GM12872 (cell line): ENCODE results near the gene DCPS.

Experiments
- CTCF ChIP-seq: IDR thresholded peaks from 3 replicates; pipeline ENCODE4 v1.5.1; 2011; ENCODE audit warnings: low read depth, mild to moderate bottlenecking, low read length, moderate library complexity; ENCODE audit not compliant: insufficient read depth

DCPS gene

DNA sequence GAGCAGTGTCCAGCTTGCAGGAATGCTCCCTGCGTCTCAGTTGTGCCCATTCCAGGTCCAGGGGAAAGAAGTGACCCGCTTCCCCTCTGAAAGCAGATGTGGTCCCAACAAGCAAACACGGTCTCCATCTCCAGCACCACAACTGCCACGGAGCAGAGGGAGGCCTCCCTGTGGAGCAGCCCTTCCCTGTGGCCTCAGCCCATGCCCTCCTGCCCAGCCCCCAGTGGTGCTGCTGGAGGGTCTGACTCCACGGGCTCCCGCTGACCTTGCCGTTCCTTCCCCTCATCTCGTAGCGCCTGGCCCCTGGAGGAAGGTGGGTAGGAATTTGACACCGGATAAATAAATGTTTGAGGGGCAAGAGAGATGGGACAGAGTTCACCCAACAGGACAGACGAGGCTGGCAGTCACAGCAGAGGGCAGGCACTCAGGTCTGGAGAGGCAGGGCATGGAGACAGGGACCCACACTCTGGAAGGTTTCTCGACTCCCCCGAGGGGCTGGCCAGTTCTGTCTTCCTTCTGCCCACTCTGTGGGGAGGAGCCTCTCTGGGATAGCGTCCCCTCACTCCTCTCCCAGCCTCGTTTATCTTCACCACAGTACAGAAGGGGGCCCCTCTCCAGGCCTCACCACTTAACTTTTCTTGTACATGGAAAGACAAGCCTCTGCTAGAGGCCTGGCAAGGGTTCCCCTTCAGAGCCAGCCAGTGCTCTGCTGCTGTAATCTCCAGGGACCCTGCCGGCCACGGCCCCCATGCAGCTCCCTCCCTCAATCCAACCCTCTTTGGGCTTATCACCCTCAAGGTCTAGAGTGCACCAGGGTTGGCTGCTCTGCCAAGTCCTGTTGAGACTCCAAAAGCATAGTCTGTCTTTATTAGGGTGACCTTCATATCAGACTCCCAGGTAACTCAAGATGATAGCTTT is 44.1 kb downstream of the DCPS start:
- TF ChIP-seq CTCF, result no peak

GRCh38 chr11:126348806-126349582 is 45.1 kb downstream of the DCPS start:
- TF ChIP-seq CTCF, result no peak

DNA sequence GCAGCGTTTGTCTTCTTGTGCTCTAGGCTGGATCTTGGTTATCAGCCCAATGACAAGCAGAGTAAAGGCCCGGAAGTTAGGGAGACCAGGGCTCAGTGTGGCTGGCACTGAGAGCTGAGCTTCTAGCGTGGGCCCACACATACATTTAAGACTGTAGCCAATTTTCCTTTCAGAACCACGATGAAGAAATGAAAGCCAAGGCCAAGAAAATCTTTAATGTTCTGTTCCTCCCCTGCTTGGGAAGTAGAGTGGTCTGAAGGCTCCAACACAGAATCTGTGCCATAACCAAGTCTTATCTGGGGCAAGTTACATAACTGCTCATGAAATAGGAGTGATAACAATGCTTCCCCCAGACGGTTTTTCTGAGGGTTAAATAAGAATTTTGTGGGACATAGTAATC is 47.0 kb downstream of the DCPS start:
- TF ChIP-seq CTCF, result no peak

- TF ChIP-seq CTCF, result no peak
These were observed 48.3 kb downstream of the DCPS start for GRCh38 chr11:126352163-126352562.

GRCh38 chr11:126352934-126353801 is 49.3 kb downstream of the DCPS start:
- no peak for TF ChIP-seq CTCF

DNA sequence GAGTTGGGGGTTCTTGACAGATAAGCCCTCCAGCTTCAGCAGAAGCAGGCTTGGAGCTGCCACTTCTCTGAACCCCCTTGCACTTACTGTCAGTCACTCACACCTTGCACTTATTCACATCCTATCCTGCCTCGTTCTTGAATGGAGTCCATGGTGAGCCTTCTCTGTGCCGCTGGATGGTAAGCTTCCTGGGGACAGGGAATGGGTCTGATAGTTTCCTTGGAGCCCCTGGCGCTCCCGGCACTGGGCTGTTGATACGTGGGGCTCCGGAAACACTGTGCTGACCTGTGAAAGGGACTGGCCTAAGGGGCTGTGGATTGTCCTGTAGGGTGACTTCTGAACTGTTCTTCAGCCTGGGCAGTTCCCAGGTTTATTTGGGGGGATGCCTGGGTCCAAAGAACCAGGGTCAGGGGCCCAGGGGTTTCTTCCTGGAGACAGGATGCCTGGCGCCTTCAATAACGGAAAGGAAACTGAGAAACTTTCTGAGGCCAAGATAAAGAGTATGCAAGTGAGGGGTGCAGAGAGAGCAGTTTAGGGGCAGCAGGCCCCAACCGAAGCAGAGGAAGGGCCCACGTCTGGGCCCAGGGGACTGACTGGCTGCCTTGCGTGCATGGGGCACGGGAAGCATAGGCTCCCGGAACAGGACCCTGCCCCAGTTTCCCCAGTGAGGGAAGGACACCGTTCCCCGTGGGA is 50.9 kb downstream of the DCPS start:
- no peak for TF ChIP-seq CTCF
